Erythroblast (primary cell): Measurements from ENCODE around the gene NKX1-1.

ENCODE experiments used
- GATA1 ChIP-seq: IDR thresholded peaks from 2 replicates; pipeline ENCODE4 v1.6.1; 2011; ENCODE audit warnings: low read depth, mild to moderate bottlenecking, control low read depth, low read length, moderate library complexity
- POLR2A ChIP-seq: IDR thresholded peaks from 2 replicates; pipeline ENCODE4 v1.6.1; 2011; ENCODE audit warnings: mild to moderate bottlenecking, low read length

GRCh38 chr4:1373892-1374705, 32.1 kb downstream of the NKX1-1 start:
- no peak for TF ChIP-seq POLR2A
- TF ChIP-seq GATA1: no peak
